Endothelial cell of umbilical vein (primary cell): ENCODE measurements around the gene IGFBPL1. TPM values are rescaled to one million over a fixed set of nuclear protein-coding genes. Genes with fewer than 3 reads are reported as not detected.

Experiments
- BruUV-seq: library from RNA; stranded (reverse); fragments of 400-500 nt; replicated peaks from 2 replicates; lab custom pipeline; 2021; lab: Mats Ljungman, UMichigan
- CTCF ChIA-PET: fragments of 300-600, 350-600 bp; sonication (Branson Sonifier 250); formaldehyde crosslinking; loops from one replicate; lab custom pipeline; 2021; ENCODE audit warnings: antibody characterized with exemption, inconsistent platforms; lab: Charles Lee
- POLR2A ChIA-PET: fragments of 300-600, 350-600 bp; sonication (Branson Sonifier 250); formaldehyde crosslinking; loops from one replicate; lab custom pipeline; 2021; ENCODE audit warnings: antibody characterized with exemption, inconsistent platforms; lab: Charles Lee
- DNase-seq: peaks from one replicate; pipeline ENCODE4 v3.0.0-alpha.2; 2011; ENCODE audit warnings: low read depth, low spot score
- FAIRE-seq: peaks from 2 replicates; lab custom pipeline; 2011; peaks lifted over from hg19 to GRCh38; lab: Jason Lieb, UNC
- H2AFZ ChIP-seq: 2 replicates; pipeline ENCODE4 v1.6.0; 2012; ENCODE audit warnings: low read depth, low read length, control low read depth, inconsistent platforms
- H3K27ac ChIP-seq: 2 replicates; pipeline ENCODE4 v1.5.1; 2011; ENCODE audit warnings: low read depth, mild to moderate bottlenecking, control low read depth, low read length, moderate library complexity; ENCODE audit not compliant: insufficient read depth
- H3K27me3 ChIP-seq, 2 experiments: 2 replicates each; pipeline versions ENCODE4 v1.6.0 to v1.6.1; 2011; ENCODE audit warnings: low read length in 2 of 2, mixed read lengths in 1 of 2; ENCODE audit not compliant: control insufficient read depth in 2 of 2, insufficient read depth in 2 of 2
- H3K36me3 ChIP-seq, 2 experiments: 2 replicates in 1 of 2; 3 replicates in 1 of 2; pipeline ENCODE4 v1.5.1; 2011; ENCODE audit warnings: low read length in 2 of 2, mild to moderate bottlenecking in 1 of 2, moderate library complexity in 1 of 2; ENCODE audit not compliant: control insufficient read depth in 2 of 2, insufficient read depth in 2 of 2; ENCODE audit errors: extremely low read depth in 1 of 2
- H3K4me1 ChIP-seq: 3 replicates; pipeline ENCODE4 v1.5.1; 2011; ENCODE audit warnings: mild to moderate bottlenecking, low read length; ENCODE audit not compliant: control insufficient read depth, insufficient read depth; ENCODE audit errors: extremely low read depth
- H3K4me2 ChIP-seq: 2 replicates; pipeline ENCODE4 v1.6.1; 2011; ENCODE audit warnings: low read length, control low read depth, mixed read lengths; ENCODE audit not compliant: insufficient read depth
- H3K4me3 ChIP-seq, 3 experiments: fragments of 200-600 bp in 1 of 3; sonication (generic), shearing (Covaris generic) in 1 of 3; replicated peaks in 1 of 3; 2 replicates each; pipeline ENCODE4 v1.5.1; 2011 to 2016; ENCODE audit warnings: control low read depth in 3 of 3, low read length in 3 of 3, mild to moderate bottlenecking in 2 of 3, inconsistent platforms in 1 of 3, low read depth in 1 of 3, moderate library complexity in 1 of 3; ENCODE audit not compliant: insufficient read depth in 1 of 3
- H3K79me2 ChIP-seq: 2 replicates; pipeline ENCODE4 v1.6.0; 2012; ENCODE audit warnings: low read length, inconsistent platforms; ENCODE audit not compliant: control insufficient read depth, insufficient read depth
- H3K9ac ChIP-seq: replicated peaks from 2 replicates; pipeline ENCODE3; 2011; ENCODE audit warnings: low read length, control low read depth; ENCODE audit not compliant: insufficient read depth; ENCODE audit errors: extremely low read depth
- H3K9me1 ChIP-seq: replicated peaks from 3 replicates; pipeline ENCODE4 v1.6.0; 2011; ENCODE audit warnings: mild to moderate bottlenecking, low read length; ENCODE audit not compliant: control insufficient read depth, insufficient read depth; ENCODE audit errors: extremely low read depth
- H3K9me3 ChIP-seq: replicated peaks from 2 replicates; pipeline ENCODE4 v1.5.1; 2012; ENCODE audit warnings: low read length, inconsistent platforms; ENCODE audit not compliant: control insufficient read depth, insufficient read depth
- H4K20me1 ChIP-seq: replicated peaks from 2 replicates; pipeline ENCODE3; 2011; ENCODE audit warnings: mild to moderate bottlenecking, low read length; ENCODE audit not compliant: control insufficient read depth, insufficient read depth; ENCODE audit errors: extremely low read depth
- EZH2 ChIP-seq: IDR thresholded peaks from 2 replicates; pipeline ENCODE4 v1.6.1; 2012; ENCODE audit warnings: borderline replicate concordance, low read depth, mild to moderate bottlenecking, moderate library complexity, low read length, inconsistent platforms; ENCODE audit not compliant: severe bottlenecking
- FOS ChIP-seq: IDR thresholded peaks from 2 replicates; pipeline ENCODE4 v1.6.1; 2011; ENCODE audit warnings: mild to moderate bottlenecking, low read length, moderate library complexity, borderline replicate concordance; ENCODE audit not compliant: insufficient read depth
- GATA2 ChIP-seq: IDR thresholded peaks from 2 replicates; pipeline ENCODE4 v1.7.0; 2011; ENCODE audit warnings: low read depth, mild to moderate bottlenecking, moderate library complexity, mixed read lengths, low read length; ENCODE audit not compliant: insufficient read length, insufficient read depth
- JUN ChIP-seq: IDR thresholded peaks from 2 replicates; pipeline ENCODE4 v1.6.1; 2011; ENCODE audit warnings: borderline replicate concordance, low read depth; ENCODE audit not compliant: insufficient read length, insufficient read depth
- MYC ChIP-seq: IDR thresholded peaks from one replicate; pipeline ENCODE4 v1.6.1; 2011; ENCODE audit warnings: mild to moderate bottlenecking, low read depth, low read length
- POLR2A ChIP-seq: IDR thresholded peaks from 2 replicates; pipeline ENCODE4 v1.6.1; 2012; ENCODE audit warnings: low read depth, mild to moderate bottlenecking, control low read depth, low read length
- POLR2AphosphoS5 ChIP-seq: IDR thresholded peaks from 2 replicates; pipeline ENCODE4 v1.6.1; 2012; ENCODE audit warnings: low read depth, mild to moderate bottlenecking, control low read depth, low read length, moderate library complexity; ENCODE audit not compliant: insufficient read depth
- dilution Hi-C: fragments of 300-500 bp; cut with MboI; formaldehyde crosslinking; loops from one replicate; pipeline ENCODE4 v1.15.0; 2019; ENCODE audit warnings: low sequenced_read_pairs; ENCODE audit not compliant: extremely low pct_ligation_motif_present
- intact Hi-C: fragments of 100-400 bp; cut with micrococcal nuclease; formaldehyde crosslinking; loops from one replicate; pipeline ENCODE4 v1.10.0; 2022
- polyA plus RNA-seq, 4 experiments: library from polyadenylated mRNA; depleted of rRNA in 3 of 4; stranded (reverse) in 3 of 4; unstranded in 1 of 4; fragments of >200 nt; gene quantifications; 2 replicates each; pipeline versions ENCODE4 v1.2.1 to v1.2.3, GENCODE V29; 2011 to 2012; ENCODE audit warnings: missing spikeins in 1 of 4
- total RNA-seq: library from RNA; stranded (reverse); gene quantifications from 2 replicates; pipeline ENCODE4 v1.2.3, GENCODE V29; 2021
- TF ChIP-seq, protein P1 (sequence below): IDR thresholded peaks from 2 replicates; pipeline ENCODE4 v1.6.1; 2011; ENCODE audit not compliant: insufficient read depth, insufficient read length
- TF ChIP-seq, protein P2 (sequence below), 2 donors: IDR thresholded peaks; 1 replicate in 1 of 2; 2 replicates in 1 of 2; pipeline ENCODE4 v1.5.1; 2011; ENCODE audit warnings: low read length in 2 of 2, mild to moderate bottlenecking in 2 of 2, moderate library complexity in 2 of 2, control low read depth in 1 of 2, inconsistent platforms in 1 of 2, low read depth in 1 of 2; ENCODE audit not compliant: insufficient read depth in 1 of 2; ENCODE audit errors: extremely low read depth in 1 of 2

IGFBPL1 gene
- total and polyA plus RNA-seq, 2 donors (not counting 3 experiments of a cell fraction or from before 2014, with no cell fraction given): not detected

DNA sequence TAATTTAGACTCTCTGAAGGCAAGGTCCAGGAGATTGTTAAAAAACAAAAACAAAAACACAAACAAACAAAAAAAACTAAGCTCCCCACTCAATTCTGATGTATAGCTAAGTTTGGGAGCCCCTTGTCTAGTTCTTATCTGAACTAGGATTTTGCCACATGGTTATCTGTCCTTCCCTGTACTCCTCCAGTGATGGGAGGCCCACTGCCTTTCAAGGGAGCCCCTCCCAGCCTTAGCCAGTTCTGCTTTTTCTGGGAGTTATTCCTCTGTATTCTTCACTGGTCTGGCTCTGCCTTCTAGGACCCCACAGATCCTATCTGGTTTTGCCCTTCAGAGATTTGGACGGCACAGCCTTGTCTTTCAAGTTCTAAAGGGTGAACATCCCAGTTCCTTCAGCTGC lies 33.8 kb downstream of the IGFBPL1 start:
- Histone ChIP-seq H3K9me3 (no peaks in the 10 kb centered on the region), H4K20me1 (no peaks in the 10 kb centered on the region), H3K27me3 (peaks cover 0 to 3% of the 10 kb centered on the region in 2 experiments), H3K27ac (no peak overlapping the region), H3K9ac (no peak overlapping the region), H3K79me2 (peaks cover 22% of the 10 kb centered on the region), H3K9me1 (no peaks in the 10 kb centered on the region), H2AFZ (no peak overlapping the region), H3K4me3 (no peak overlapping the region), H3K36me3 (no peaks in the 10 kb centered on the region), H3K4me2 (no peak overlapping the region), H3K4me1 (peaks cover 7% of the 10 kb centered on the region)
- DNase-seq (no peak), FAIRE-seq (no peak)
- no TSS peak for BruUV-seq
- intact Hi-C loops: loop anchor here (5.0 kb wide), 1 partner anchor 588 kb away; the partner anchor contains the start of gene DCAF10
- dilution Hi-C loops: no loop called here
- POLR2A ChIA-PET: no interaction called here
- TF ChIP-seq JUN (no peak), POLR2A (no peak), FOS (no peak), MYC (no peak), POLR2AphosphoS5 (no peak), EZH2 (no peak), GATA2 (no peak)
- TF ChIP-seq, protein P1, sequence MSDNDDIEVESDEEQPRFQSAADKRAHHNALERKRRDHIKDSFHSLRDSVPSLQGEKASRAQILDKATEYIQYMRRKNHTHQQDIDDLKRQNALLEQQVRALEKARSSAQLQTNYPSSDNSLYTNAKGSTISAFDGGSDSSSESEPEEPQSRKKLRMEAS: no peak
- TF ChIP-seq, protein P2, sequence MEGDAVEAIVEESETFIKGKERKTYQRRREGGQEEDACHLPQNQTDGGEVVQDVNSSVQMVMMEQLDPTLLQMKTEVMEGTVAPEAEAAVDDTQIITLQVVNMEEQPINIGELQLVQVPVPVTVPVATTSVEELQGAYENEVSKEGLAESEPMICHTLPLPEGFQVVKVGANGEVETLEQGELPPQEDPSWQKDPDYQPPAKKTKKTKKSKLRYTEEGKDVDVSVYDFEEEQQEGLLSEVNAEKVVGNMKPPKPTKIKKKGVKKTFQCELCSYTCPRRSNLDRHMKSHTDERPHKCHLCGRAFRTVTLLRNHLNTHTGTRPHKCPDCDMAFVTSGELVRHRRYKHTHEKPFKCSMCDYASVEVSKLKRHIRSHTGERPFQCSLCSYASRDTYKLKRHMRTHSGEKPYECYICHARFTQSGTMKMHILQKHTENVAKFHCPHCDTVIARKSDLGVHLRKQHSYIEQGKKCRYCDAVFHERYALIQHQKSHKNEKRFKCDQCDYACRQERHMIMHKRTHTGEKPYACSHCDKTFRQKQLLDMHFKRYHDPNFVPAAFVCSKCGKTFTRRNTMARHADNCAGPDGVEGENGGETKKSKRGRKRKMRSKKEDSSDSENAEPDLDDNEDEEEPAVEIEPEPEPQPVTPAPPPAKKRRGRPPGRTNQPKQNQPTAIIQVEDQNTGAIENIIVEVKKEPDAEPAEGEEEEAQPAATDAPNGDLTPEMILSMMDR (IDR thresholded peaks at IDR 0.05; ENCODE audit: extremely low read depth in 1 of 2, insufficient read depth in 1 of 2, low read depth in 1 of 2, low read length in 2 of 2): no peak
- CTCF ChIA-PET: no interaction called here
